NCI-H128 (cell line): Measurements from ENCODE around the gene PGRMC1.
"Not testable (repeated sequence)": the region's sequence is repeated elsewhere in the genome, so short reads cannot be mapped to it uniquely, and the experiment has no call there.

Source experiments
- DNase-seq: peaks from one replicate; lab custom pipeline; 2025; ENCODE audit not compliant: unreplicated experiment; lab: John Stamatoyannopoulos, UW

The PGRMC1 gene

DNA sequence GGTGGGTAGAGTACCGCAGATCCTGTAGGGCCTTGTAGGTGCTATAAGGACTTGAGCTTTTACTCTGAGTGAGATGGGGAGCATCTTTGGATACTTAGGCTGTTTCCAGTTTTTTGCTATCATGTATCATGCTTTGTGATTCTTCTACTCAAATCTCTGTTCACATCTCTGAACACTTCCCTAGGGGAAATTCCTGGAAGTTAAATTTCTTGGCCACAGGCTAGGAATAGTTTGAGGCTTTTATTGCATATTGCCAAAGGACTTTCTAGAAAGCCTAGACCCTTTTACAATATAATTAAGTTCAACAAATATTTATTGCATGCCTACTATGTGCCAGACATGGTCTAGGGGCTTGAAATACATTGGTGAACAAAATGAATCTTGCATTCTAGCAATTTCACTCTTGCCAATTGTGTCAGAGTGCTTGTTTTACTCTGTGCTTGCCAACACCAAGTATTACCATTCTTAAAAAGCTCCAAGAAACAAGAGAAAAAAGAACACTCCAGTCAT lies 4.1 kb upstream of the PGRMC1 start:
- no peak for DNase-seq

DNA sequence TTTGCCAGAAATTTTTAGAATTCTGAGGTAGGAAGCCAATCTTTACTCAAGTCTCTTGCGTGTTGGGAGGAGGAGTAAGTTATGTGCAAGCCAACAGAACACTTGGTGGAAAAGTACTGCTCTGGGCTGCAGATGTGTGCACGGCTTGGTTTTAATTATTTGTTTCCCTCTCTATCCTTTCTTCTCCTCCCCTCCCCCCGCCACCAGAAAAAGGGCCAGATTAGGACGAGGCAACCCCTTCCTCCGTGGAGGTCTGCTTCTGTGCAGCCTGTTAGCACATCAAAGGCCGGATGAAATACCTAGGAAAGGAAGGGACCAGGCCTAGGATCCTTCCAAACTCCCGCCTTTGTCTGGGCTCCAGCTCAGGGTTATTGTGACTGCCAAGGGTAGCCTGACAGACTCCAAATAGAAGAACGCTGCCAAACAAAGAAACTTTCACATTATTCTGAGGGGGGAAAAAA lies 1.0 kb upstream of the PGRMC1 start:
- no peak for DNase-seq

DNA sequence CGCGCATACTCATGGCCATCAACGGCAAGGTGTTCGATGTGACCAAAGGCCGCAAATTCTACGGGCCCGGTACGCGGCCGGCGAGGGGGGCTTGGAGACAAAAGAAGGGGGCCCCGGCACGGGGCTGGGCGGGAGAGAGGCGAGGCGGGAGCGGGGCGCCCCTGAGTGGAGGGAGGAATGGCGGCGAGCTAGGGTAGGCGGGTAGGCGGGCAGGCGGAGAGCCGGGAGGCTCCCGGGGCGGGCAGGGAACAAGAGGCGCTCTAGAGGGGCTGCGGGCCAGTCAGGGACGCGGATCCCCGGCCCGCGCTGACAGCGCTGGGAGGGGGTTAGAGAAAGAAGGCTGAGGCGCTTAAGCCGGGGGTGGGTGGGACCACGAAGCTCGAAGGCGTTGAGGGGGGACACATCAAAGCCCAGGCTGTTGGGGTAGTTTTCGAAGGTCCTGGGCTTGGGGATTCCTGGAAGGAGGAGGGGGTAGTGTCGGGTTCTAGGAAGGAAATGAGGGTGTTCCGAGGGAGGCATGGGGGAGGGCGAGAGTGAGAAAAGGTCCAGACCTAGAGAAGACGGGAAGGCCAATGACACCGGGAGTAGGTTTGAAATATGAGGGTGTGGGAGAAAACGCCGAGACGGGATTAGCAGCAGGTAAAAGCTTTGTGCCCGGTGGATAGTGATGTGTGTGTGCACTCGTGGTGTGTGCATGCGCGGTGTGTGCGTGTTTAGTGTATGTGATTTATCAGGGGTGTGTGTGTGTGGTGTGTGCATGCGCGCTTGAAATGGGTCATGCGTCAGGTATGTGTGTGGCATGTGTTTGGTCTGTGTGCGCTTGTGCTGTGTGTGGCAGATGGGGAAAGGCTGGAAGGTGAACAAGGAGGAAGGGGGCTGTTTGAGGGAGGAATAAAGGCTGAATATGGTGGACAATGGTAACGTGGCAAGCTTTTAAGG lies 807 bp downstream of the PGRMC1 start:
- peak; percentile 23 for DNase-seq

DNA sequence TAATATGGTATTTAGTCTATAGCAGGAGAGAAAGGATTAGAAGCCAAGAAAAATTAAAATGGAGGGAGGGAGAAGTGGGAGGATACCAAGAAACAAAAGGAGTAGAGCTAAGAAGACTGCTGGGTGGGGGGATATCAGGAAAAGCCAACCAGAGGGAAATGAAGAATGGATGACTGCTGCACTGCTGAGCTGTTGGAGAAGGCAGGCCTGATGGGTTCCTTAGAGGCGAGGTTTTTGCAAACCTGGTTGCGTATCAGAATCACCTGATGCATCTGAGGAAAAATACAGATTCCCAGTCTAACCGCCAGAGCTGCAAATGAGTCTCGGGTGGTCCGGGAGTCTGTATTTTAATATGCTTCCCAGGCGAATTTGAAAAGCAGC lies 1.5 kb downstream of the PGRMC1 start:
- no peak for DNase-seq

DNA sequence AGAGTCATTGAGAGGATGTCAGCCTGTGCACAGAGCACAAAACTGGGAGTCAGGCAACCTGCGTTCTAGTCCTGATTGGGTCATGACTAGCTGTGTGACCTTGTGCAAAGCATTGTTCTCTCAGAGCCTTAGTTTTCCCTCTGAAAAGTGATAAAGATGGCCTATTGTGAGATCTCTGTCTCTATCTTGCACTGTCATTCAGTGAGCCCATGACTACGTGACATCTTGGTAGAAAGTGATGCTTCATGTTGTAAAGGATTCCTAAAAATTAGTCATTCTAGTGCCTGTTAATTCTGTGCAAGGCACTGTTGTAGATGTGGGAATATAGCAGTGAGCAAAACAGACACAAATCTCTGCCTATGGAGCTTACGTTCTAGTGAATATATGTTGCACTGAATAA lies 2.5 kb downstream of the PGRMC1 start:
- no peak for DNase-seq

DNA sequence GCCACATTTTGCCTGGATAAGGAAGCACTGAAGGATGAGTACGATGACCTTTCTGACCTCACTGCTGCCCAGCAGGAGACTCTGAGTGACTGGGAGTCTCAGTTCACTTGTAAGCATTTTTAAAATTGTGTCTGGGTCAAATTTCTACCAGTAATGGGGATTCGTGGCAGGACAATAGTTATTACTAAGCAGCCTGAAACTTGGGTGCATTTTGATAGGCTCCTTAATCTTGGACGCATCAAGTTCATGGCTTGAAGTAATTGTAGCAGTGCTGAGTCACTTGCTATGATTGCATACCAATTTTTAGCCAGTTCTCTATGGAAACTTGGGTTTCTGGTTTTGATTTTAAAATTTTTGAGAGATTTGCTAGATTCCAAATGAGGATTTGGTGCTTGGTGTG lies 4.3 kb downstream of the PGRMC1 start:
- no peak for DNase-seq

DNA sequence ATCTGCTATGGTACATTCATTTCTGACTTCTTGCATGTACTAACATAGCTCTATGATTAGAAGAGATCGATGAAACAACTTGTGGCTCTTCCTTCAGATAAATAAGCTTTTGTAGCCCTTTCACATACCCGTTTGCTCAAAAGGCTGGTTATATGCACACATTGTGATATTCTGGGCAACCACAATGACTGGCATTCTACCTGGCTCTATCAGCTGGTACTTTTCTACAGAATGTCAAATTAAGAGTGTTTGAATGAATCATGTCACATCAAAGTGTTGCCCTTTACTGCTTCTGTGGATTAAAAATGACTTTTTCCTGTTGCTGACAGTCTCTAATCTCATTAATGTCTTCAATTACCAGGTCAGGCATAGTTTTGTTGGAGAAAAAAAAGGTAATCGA lies 11.6 kb downstream of the PGRMC1 start:
- DNase-seq: no peak

DNA sequence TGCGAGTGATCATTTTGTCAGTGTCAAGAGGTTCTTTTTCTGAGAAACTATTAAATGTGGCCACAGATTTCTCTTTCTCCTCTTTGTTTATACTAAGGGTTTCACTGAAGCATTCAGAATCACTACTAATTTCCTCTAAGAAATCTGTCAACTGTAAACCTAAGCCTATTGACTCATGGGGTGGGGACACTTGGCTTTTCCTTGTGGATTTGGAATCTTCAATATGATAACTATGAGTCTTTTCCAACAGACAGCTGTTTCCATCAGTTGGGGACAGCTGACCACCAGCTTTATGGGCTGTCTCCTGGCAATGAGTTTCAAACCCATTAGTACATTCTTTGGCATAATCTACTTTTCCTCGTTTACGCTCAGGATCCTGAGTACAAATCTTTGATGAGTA lies 13.8 kb downstream of the PGRMC1 start:
- DNase-seq: no peak

DNA sequence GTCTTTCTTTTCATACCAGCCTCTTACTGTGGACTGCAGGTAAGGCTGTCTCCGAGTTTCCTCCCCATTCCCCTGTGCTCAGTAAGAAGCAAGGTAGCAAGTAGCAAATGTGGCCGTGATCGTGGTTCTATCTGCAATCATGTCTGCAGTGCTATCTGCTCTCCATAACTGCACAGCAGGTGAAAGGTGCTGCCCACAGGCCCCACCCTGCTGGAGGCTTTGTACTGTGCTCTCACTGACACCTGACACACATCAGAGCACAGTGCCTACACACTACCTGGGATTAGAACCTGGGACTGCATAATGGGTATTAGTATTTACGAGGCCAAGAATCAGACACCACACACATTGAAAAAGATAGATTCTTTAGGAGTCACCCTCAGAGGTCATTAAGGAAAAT lies 15.3 kb downstream of the PGRMC1 start:
- DNase-seq: no peak

DNA sequence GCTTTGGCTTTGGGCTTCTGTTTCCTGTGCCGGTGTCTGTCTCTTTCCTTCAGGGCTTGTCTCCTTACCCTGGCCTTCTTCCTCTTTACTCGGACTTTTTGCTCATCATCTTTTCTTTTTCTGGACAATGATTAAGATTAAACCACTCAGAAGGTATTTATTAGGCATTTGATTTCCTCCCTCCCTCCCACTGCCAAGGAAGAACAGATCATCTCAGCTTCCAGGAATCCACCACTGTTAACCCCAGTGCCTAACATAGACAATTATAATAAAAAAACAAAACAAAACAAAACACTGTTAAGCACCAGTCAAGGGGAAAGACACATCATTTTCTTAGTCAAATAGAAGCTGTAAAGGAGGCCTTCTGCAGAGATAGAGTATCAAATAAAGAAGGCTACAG lies 16.6 kb downstream of the PGRMC1 start:
- DNase-seq: no peak

DNA sequence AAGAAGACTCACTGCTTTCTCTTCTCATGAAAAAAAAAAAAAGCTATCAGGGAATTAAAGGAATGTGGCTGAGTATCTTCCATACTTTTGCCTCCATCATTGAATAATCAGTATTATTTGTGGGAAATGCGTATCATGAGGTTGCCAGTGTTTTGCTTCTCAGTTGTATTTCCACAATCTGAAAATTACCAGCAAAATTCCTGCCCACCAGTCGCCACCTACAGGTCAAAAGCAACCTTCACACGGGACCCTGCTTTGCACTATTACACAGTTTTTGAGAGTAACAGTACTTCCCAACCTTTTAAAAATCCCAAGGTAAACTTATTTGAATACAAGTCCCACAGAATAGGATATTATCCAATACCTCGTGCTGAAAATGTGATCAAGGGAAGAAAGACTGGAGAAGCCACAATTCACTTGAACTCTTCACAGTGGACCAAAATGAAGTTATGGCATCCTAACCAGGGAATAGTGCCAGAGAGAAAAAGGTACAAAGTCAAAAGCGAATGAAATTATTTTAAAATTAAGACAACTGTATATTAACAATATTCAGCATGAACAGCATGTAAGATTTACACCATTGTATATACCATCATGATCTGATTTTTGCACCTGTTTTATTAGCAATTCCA lies 30.4 kb downstream of the PGRMC1 start:
- no peak for DNase-seq

DNA sequence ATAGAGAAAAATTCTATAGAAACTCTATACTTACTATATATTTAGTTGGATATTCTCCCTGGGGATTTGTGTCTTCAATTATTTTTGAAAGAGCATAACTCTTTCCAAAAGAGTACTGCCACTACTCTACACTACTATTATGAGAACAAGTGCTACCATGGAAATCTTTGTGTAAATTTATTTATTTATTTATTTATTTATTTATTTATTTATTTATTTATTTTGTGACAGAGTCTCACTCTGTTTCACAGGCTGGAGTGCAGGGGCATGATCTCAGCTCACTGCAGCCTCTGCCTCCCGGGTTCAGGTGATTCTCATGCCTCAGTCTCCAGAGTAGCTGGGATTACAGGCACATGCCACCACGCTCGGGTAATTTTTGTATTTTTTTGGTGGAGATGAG lies 31.0 kb downstream of the PGRMC1 start:
- not testable (repeated sequence) for DNase-seq

DNA sequence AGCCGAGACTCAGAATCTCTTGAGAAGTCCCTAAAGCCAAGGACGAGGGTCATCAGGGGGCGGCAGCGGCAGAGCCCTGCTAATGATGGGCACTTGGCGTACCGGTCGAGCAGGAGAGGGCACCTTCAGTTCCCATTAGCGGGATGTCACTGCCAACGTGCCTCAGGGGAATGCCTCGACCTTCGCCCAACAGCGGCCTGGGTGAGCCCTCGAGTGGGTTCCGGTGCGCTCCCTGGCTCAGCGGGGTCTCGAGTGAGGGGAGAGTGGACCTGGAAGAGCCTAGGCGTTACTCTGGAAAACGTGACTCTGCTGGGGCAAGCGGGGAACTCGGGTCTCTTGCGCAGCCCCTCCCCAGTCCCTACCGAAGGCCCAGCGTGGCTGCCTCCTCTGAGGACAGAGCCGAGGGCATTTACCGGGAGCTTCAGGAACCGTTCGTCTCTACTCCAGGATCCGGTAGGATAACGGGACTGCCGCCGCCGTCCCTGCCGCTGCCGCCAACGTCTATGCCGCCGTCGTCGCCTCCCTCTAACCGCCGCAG lies 36.9 kb downstream of the PGRMC1 start:
- DNase-seq: no peak

DNA sequence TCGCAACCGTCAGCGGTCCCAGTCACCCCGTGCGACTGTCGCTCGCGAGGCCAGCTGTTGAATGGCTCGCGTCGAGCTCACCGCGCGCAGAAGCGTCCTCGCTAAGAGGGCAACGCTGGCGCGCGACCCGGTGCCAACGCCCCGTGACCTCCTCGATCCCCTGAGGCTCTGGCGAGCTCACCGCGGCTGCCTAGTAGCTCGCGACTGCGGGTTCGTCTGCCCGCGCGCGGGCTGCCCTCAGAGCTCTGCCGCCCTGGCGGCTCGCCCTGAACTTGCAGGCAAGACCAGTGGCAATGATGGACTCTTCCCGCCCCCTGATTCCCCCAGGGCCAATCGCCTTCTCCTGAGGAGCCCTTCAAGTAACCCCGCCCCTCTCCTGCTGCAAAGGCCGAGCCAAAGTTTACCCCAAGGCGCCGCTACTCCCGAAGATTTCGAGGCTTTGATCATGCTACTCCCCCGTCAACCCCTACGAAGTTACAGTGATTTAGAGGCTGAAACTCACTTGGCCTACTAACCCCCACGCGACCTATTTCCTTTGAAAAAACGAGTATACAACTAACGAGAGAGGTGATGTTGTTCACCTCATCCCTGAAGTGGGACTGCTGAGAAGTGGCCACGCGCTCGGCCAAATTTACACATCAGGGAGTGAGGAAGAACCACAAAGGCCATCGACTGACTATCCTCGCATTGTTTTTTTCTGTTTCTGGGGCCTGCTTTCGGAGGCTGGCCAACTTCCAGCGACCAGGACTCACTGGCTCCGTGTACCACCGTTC lies 37.5 kb downstream of the PGRMC1 start:
- DNase-seq: no peak

DNA sequence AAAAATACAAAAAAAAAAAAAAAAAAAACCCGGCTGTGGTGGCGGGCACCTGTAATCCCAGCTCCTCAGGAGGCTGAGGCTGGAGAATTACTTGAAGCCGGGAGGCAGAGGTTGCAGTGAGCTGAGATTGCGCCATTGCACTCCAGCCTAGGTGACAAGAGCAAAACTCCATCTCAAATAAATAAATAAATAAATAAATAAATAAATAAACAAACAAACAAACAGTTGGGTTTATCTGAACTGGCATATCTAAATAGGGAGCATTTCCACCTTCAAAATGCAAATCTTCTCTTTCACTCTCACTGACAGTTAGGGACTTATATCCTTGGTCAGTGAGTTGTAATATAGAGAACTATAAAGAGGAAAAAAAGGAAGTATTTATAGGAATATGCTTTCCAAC lies 46.3 kb downstream of the PGRMC1 start:
- not testable (repeated sequence) for DNase-seq

DNA sequence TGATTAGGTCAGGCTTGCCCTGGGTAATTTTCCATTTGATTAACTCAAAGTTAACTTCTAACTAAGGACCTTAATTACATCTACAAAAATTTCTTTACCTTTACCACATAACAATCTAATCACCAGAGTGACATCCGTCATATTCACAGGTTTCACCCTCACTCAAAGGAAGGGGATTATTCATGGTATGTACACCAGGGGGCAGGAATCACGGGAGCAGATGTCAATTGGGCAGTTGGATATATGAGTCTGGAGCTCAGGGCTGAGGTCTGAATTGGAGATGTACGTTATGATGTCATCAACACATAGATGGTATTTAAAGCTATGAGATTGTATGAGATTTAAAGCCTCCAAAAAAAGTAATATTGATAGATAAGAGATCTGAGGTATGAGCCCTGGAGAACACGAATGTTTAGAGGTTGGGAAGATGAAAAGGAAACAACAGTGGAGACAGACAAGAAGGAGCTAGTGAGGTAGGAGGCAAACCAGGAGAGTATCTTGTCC lies 52.9 kb downstream of the PGRMC1 start:
- DNase-seq: no peak

DNA sequence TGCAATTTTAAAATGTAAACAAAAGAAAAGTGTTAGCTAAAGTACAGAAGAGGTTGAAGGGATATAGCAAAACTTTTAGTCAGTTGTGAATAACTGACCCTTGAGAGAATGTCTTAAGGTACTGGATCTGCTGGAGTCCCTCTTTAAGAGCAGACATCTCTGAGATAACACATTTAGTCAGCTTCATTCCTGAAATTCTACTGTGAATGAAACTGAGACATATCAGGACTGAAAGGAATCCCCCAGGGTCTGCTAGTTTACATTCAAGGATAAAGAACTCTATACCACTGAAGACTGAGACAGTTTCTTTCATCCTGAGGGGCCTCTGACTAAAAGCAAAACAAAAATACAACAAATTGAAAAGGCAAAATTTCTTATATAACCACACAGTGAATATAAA lies 54.4 kb downstream of the PGRMC1 start:
- no peak for DNase-seq

DNA sequence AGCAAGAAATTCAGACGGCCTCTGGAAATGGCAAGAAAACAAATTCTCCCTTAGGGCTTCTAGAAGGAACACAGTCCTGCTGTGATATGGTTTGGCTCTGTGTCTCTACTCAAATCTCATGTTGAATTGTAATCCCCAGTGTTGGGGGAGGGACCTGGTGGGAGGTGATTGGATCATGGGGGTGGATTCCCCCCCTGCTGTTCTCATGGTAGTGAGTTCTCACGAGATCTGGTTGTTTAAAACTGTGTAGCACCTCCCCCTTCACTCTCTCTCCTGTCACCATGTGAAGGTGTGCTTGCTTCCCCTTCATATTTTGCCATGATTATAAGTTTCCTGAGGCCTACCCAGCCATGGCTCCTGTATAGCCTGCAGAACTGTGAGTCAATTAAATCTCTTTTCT lies 55.2 kb downstream of the PGRMC1 start:
- DNase-seq: not testable (repeated sequence)

DNA sequence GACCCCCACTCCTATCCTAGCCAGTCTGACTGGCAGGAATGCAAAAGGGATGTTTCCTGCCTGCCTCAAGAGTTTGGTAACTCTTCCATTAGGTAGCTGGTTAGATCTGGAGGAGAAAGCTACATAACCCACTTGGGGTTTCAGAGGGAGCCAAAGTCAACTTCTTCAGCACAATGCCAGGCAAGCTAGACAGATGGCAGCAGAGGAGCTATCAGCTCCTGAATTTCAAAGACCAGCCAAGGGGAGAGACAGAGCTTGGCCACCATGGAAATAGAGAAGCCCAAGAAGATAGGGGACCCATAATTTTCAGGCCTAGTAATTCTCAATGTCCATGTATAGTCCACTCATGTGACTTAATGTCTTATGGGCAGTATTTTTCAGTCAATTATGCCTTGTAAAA lies 56.4 kb downstream of the PGRMC1 start:
- DNase-seq: no peak
